ENCODE measurements around the gene TRMT10C. TPM values are rescaled to one million over a fixed set of nuclear protein-coding genes. Genes with fewer than 3 reads are reported as not detected.

The TRMT10C gene
- total and polyA plus RNA-seq, 2 experiments from 2014 or later: 61.9 to 145 TPM

DNA sequence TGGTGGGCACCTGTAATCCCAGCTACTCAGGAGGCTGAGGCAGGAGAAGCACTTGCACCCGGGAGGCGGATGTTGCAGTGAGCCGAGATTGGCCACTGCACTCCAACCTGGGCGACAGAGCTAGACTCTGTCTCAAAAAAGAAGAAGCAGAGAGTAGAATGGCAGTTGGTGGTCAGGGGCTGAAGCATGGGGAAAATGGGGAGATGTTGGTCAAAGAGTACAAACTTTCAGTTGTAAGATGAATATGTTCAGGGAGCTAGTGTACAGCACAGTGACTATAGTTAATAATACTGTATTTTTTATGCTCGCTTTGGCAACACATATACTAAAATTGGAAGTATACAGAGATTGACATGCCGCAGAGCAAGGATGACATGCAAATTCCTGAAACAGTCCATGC, 53.9 kb downstream of the TRMT10C start:
- Histone ChIP-seq H3K4me1 (ENCODE audit: insufficient read depth) (no peaks in the 10 kb centered on the region), H3K9me2 (ENCODE audit: insufficient read depth) (no peaks in the 10 kb centered on the region), H3F3A (replicated peaks; ENCODE audit: low read depth) (no peaks in the 10 kb centered on the region), H3K36me3 (ENCODE audit: insufficient read depth) (no peaks in the 10 kb centered on the region), H2AFZ (no peak overlapping the region), H3K27me3 (ENCODE audit: insufficient read depth) (no peaks in the 10 kb centered on the region), H3K4me2 (no peak overlapping the region), H4K20me1 (replicated peaks; ENCODE audit: insufficient read depth) (no peaks in the 10 kb centered on the region), H3K79me2 (replicated peaks; ENCODE audit: insufficient read depth) (no peaks in the 10 kb centered on the region), H3K27ac (ENCODE audit: low read depth) (no peak overlapping the region), H3K4me3 (no peak overlapping the region)
- DNase-seq (ENCODE audit: low spot score): no peak
- no peaks in the 10 kb centered on the region for H3K36me3 Mint-ChIP-seq (ENCODE audit: low read depth)
- peaks cover 5% of the 10 kb centered on the region for H3K27me3 Mint-ChIP-seq (ENCODE audit: insufficient read depth, low read depth, poor library complexity)
- H3K27ac Mint-ChIP-seq: no peak overlapping the region
- no peak overlapping the region for H3K4me3 Mint-ChIP-seq
- no peak for TF ChIP-seq CREB1 (CRISPR knock-in tag; IDR thresholded peaks at IDR 0.05; ENCODE audit: low read depth)
- TF ChIP-seq NANOG (IDR thresholded peaks at IDR 0.05; ENCODE audit: borderline replicate concordance): no peak
- TF ChIP-seq ZNF114 (CRISPR knock-in tag; IDR thresholded peaks at IDR 0.05): no peak
- TF ChIP-seq, protein P1, sequence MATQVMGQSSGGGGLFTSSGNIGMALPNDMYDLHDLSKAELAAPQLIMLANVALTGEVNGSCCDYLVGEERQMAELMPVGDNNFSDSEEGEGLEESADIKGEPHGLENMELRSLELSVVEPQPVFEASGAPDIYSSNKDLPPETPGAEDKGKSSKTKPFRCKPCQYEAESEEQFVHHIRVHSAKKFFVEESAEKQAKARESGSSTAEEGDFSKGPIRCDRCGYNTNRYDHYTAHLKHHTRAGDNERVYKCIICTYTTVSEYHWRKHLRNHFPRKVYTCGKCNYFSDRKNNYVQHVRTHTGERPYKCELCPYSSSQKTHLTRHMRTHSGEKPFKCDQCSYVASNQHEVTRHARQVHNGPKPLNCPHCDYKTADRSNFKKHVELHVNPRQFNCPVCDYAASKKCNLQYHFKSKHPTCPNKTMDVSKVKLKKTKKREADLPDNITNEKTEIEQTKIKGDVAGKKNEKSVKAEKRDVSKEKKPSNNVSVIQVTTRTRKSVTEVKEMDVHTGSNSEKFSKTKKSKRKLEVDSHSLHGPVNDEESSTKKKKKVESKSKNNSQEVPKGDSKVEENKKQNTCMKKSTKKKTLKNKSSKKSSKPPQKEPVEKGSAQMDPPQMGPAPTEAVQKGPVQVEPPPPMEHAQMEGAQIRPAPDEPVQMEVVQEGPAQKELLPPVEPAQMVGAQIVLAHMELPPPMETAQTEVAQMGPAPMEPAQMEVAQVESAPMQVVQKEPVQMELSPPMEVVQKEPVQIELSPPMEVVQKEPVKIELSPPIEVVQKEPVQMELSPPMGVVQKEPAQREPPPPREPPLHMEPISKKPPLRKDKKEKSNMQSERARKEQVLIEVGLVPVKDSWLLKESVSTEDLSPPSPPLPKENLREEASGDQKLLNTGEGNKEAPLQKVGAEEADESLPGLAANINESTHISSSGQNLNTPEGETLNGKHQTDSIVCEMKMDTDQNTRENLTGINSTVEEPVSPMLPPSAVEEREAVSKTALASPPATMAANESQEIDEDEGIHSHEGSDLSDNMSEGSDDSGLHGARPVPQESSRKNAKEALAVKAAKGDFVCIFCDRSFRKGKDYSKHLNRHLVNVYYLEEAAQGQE (IDR thresholded peaks at IDR 0.05; ENCODE audit: unreplicated experiment): no peak
- no peak for TF ChIP-seq STAT1 (IDR thresholded peaks at IDR 0.05; ENCODE audit: unreplicated experiment)
- no peak for TF ChIP-seq EZH2 (IDR thresholded peaks at IDR 0.05; ENCODE audit: low read depth, unreplicated experiment)
- no peak for TF ChIP-seq ZNF331 (CRISPR knock-in tag; IDR thresholded peaks at IDR 0.05; ENCODE audit: low read depth)
- TF ChIP-seq, protein P2, sequence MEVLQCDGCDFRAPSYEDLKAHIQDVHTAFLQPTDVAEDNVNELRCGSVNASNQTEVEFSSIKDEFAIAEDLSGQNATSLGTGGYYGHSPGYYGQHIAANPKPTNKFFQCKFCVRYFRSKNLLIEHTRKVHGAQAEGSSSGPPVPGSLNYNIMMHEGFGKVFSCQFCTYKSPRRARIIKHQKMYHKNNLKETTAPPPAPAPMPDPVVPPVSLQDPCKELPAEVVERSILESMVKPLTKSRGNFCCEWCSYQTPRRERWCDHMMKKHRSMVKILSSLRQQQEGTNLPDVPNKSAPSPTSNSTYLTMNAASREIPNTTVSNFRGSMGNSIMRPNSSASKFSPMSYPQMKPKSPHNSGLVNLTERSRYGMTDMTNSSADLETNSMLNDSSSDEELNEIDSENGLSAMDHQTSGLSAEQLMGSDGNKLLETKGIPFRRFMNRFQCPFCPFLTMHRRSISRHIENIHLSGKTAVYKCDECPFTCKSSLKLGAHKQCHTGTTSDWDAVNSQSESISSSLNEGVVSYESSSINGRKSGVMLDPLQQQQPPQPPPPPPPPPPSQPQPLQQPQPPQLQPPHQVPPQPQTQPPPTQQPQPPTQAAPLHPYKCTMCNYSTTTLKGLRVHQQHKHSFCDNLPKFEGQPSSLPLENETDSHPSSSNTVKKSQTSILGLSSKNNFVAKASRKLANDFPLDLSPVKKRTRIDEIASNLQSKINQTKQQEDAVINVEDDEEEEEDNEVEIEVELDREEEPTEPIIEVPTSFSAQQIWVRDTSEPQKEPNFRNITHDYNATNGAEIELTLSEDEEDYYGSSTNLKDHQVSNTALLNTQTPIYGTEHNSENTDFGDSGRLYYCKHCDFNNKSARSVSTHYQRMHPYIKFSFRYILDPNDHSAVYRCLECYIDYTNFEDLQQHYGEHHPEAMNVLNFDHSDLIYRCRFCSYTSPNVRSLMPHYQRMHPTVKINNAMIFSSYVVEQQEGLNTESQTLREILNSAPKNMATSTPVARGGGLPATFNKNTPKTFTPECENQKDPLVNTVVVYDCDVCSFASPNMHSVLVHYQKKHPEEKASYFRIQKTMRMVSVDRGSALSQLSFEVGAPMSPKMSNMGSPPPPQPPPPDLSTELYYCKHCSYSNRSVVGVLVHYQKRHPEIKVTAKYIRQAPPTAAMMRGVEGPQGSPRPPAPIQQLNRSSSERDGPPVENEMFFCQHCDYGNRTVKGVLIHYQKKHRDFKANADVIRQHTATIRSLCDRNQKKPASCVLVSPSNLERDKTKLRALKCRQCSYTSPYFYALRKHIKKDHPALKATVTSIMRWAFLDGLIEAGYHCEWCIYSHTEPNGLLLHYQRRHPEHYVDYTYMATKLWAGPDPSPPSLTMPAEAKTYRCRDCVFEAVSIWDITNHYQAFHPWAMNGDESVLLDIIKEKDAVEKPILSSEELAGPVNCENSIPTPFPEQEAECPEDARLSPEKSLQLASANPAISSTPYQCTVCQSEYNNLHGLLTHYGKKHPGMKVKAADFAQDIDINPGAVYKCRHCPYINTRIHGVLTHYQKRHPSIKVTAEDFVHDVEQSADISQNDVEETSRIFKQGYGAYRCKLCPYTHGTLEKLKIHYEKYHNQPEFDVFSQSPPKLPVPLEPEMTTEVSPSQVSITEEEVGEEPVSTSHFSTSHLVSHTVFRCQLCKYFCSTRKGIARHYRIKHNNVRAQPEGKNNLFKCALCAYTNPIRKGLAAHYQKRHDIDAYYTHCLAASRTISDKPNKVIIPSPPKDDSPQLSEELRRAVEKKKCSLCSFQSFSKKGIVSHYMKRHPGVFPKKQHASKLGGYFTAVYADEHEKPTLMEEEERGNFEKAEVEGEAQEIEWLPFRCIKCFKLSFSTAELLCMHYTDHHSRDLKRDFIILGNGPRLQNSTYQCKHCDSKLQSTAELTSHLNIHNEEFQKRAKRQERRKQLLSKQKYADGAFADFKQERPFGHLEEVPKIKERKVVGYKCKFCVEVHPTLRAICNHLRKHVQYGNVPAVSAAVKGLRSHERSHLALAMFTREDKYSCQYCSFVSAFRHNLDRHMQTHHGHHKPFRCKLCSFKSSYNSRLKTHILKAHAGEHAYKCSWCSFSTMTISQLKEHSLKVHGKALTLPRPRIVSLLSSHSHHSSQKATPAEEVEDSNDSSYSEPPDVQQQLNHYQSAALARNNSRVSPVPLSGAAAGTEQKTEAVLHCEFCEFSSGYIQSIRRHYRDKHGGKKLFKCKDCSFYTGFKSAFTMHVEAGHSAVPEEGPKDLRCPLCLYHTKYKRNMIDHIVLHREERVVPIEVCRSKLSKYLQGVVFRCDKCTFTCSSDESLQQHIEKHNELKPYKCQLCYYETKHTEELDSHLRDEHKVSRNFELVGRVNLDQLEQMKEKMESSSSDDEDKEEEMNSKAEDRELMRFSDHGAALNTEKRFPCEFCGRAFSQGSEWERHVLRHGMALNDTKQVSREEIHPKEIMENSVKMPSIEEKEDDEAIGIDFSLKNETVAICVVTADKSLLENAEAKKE (CRISPR knock-in tag; IDR thresholded peaks at IDR 0.05): no peak
- no peak for TF ChIP-seq POLR2AphosphoS5 (IDR thresholded peaks at IDR 0.05; ENCODE audit: low read depth)
- TF ChIP-seq, protein P3, sequence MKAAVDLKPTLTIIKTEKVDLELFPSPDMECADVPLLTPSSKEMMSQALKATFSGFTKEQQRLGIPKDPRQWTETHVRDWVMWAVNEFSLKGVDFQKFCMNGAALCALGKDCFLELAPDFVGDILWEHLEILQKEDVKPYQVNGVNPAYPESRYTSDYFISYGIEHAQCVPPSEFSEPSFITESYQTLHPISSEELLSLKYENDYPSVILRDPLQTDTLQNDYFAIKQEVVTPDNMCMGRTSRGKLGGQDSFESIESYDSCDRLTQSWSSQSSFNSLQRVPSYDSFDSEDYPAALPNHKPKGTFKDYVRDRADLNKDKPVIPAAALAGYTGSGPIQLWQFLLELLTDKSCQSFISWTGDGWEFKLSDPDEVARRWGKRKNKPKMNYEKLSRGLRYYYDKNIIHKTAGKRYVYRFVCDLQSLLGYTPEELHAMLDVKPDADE (IDR thresholded peaks at IDR 0.05): no peak
- no peak for ATAC-seq
- no peaks in the 10 kb centered on the region for H3K4me1 Mint-ChIP-seq
- H3K9me3 Mint-ChIP-seq: no peaks in the 10 kb centered on the region
